Measurements from ENCODE around the gene KDM4C.
"Not testable (repeated sequence)": the region's sequence is repeated elsewhere in the genome, so short reads cannot be mapped to it uniquely, and the experiment has no call there.

The KDM4C gene

GRCh38 chr9:6987381-6987780 lies 229.6 kb downstream of the KDM4C start:
- DNase-seq = no peak

GRCh38 chr9:6991418-6991817 lies 233.6 kb downstream of the KDM4C start:
- DNase-seq = no peak

DNA sequence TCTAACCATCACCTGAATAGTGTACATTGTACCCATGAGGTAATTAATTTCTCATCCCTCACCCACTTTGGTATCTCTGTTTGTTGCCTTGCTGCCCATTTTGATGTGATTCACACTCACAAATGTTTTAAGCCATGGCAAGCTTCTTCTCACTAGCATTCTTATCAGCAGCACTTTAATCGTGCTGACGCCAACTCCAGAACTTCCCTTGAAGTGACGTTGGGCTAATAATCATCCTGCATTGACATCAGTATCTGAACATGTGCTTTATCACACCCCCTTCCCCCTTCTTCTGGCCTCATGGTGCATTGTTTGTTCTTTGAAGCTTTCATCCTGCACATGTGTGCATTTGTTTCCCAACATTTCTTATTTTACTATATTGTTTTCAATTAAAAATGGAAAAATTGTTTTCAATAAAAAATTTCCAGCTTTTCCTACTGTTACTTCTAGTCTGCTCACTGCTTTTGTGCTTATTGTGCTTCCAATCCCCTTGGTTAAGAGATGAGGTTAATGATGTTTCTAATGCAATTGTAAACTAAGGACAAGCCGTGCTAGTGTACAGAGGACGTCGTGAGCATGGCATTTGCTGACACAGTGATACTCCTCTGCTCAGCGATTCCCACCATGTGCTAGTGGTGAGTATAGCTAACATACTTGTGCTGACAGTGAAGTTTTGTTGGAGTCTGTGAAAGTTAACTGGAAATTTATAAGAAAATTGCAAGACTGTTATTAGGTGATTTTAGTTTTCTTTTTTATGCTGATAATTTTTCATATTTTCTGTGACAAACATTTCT lies 238.5 kb downstream of the KDM4C start:
- no peak for DNase-seq

GRCh38 chr9:6997330-6997729 lies 239.6 kb downstream of the KDM4C start:
- DNase-seq = no peak

DNA sequence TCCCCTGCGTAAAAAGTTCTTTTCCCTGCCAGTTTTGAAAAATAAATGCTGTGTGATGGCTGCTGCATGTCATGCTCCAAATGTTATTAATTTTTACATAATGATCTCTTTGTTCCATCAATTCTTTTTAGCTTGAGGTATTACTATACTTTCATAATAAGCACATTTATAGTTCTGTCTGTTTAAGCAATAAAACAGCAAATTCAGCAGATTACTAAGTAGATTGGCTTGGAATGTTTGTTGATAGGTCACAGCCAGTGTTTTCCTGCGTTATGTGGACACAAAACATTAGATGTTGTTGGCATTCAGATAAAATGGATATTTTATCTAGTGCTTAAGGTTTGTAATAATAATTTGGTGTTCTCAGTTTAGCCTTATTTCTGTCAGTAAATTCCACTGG lies 242.0 kb downstream of the KDM4C start:
- DNase-seq = no peak

DNA sequence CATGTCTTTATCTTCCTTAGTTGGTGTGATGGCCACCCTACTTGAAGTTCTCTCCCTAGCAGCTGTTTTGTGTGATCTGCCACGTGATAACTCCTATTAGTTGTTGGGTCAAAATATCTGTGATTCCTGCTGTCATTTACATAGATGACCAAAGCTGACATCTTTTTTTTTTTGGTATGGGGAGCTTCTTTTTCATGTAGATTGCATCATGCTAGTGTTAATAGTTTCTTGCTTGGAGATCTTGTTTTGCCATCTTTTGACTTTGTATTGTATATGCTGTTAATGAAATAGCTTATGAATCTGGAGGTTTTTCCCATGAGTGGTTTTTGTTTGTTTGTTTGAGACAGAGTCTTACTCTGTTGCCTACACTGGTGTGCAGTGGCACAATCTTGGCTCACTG lies 243.8 kb downstream of the KDM4C start:
- DNase-seq = no peak

- DNase-seq = no peak
These were observed 246.1 kb downstream of the KDM4C start for GRCh38 chr9:7003861-7004260.

- no peak for DNase-seq
These were observed 248.6 kb downstream of the KDM4C start for GRCh38 chr9:7006417-7006816.

- no peak for DNase-seq
These were observed 250.6 kb downstream of the KDM4C start for GRCh38 chr9:7008411-7008810.

- DNase-seq = no peak
These were observed 251.3 kb downstream of the KDM4C start for GRCh38 chr9:7009065-7009464.

GRCh38 chr9:7011395-7012067 lies 253.8 kb downstream of the KDM4C start:
- DNase-seq = no peak

GRCh38 chr9:7027996-7028395 lies 270.2 kb downstream of the KDM4C start:
- DNase-seq = no peak

DNA sequence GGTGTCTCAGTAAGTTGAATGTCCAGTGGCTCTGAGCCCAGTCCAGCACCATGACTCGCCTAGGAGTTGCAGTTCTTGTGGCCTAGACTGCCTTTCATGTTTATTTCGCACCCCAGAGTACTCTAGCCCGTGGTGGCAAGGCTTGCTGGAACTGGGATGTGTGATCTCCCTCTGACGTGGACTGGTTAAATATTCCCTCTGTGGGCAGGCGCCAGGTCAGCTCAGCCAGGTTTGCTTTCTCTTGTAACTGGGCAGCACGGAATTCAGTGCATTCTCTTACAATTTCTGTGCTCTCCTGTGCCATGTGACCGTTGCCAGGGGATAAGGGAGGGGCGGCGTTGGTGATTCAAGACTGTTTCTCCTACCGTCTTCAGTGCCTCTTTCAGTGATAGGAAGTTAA lies 270.8 kb downstream of the KDM4C start:
- no peak for DNase-seq

DNA sequence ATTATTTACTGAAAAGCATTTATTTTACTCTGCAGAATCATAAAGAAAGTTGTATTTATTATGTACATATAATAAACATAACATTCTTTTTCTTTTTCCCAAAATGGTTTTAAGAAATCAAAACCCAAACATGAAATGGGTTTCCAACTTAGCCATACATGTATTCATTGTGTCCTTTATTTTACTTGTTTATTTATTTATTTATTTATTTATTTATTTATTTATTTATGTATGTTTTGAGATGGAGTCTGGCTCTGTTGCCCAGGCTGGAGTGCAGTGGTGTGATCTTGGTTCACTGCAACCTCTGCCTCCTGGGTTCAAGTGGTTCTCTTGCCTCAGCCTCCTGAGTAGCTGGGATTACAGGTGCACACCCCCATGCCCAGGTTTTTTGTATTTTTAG lies 273.2 kb downstream of the KDM4C start:
- DNase-seq = not testable (repeated sequence)

- no peak for DNase-seq
These were observed 275.6 kb downstream of the KDM4C start for GRCh38 chr9:7033076-7034045.

DNA sequence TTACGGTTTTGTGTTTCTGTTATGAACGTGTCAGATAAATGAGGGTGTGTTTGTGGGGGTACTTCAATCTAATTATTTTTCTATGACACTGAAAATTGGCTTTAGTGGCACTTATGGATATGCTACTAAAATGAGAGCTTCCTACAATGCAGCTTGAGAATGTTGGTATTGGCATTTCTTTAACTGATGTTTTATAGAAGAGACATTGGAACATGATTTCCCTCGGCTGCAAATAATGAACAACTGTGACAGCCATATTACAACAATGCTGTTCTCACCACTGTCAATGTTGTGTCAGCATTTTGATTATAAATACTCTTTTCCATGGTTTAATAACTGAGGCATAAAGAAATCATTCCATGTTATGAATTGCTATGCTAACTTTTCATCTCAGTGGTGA lies 279.4 kb downstream of the KDM4C start:
- no peak for DNase-seq

DNA sequence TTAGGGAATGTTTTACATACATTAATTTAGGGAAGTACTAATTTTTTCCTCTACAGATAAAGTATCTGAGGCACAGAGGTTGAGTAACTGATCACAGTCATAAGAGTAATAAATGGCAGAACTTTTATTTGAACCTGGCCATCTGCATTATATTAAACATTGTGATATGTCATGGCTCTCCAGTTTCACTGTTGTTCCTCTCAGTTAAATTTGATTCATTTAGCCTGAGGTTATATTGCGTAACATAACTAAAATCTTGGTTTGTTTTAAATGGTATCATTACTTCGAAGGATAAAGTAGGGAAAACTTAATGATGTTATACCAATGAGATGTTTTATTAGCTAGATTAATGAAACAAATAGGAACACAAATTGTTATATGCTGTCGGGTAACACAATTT lies 284.4 kb downstream of the KDM4C start:
- DNase-seq = no peak

DNA sequence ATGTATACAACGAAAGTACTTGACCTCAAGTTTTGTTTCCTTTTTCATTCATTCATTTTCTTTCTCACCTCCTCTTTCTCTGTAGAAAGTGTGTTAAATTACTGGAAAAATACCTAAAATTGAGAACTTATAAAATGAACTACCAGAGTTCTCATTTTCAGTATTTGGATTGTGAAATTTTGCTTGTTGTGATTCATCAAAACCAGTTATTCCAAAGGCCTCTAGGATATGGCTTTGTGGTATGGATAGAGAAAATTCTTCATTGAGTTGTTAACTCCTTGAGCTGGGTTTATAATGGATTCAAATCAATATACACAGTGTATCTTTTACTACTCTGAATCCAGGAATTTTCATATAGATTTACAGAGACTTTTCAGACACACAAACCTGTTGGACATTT lies 287.6 kb downstream of the KDM4C start:
- DNase-seq = no peak

DNA sequence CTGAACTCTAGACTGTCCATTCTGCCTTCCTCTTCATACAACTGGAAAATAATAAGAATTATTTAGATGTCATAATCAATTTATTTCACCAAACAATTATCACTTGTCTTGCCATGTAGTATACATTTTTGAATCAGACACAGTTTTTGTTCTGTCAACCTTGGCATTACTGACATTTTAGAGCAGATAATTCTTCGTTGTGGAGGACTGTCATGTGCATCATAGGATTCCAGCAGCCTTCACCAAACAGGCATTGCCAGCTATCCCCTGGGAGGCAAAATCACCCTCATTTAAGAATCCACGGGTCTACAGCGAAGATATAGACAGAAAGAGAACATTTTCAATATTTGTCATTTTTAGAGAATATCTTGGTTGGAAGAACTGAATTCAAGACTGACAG lies 293.9 kb downstream of the KDM4C start:
- no peak for DNase-seq

GRCh38 chr9:7053903-7054302 lies 296.1 kb downstream of the KDM4C start:
- no peak for DNase-seq

GRCh38 chr9:7055171-7055903 lies 297.6 kb downstream of the KDM4C start:
- DNase-seq = no peak

DNA sequence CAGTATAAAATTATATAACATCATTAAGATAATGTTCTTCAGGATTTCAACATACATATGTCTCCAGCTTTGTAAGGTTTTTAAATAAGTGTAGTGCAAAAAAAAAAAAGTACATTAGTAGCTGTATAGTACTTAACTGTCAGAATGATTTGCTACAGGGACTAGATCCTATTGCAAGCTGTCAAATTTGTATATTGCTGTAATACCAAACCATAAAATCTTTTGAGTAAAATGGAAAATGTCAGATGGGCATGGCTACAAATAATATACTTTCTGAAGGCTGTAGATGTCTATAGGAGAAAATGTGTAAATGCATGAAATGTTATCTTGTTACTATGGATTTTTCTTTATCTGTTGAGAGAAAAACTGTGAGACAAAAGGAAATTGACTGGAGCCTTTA lies 298.5 kb downstream of the KDM4C start:
- no peak for DNase-seq

DNA sequence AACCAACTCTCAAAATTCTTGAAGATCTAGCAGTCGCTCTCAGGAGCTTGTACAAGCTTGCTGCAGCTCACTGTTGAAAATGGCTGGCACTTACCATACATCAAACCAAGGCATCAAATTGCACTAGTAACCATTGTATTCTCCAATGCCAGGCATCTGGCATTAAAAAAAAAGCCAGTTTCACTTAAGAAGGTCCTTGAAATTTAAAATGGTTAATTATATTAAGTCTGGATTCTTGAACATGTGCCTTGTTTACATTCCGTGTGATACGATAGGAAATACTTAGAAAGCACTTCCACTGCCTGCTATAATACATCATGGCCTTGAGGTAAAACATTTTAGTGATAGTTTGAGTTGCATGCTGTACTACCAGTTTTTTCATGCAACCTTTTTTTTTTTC lies 300.7 kb downstream of the KDM4C start:
- DNase-seq = no peak

Measured in activated CD8-positive, alpha-beta memory T cell treated with anti-CD3 and anti-CD28 coated beads, Interleukin-2, amount 50 U/mL, for 48 hours (primary cell).